HepG2 (cell line): ENCODE measurements around the gene FARSB. TPM values are rescaled to one million over a fixed set of nuclear protein-coding genes. Genes with fewer than 3 reads are reported as not detected.

Experiments used
- ATAC-seq: fragments of 200-7000 bp; cut with Tn5 transposase; 3 replicates; pipeline ENCODE4 v1.9.1; 2020; ENCODE audit warnings: mild to moderate bottlenecking, moderate library complexity
- BruUV-seq: library from RNA; stranded (reverse); fragments of 400-500 nt; replicated peaks from 2 replicates; lab custom pipeline; 2021; lab: Mats Ljungman, UMichigan
- CTCF ChIA-PET: fragments of 300-600 bp; formaldehyde crosslinking; extraction: SDS; loops from one replicate; lab custom pipeline; 2021; ENCODE audit warnings: low total read pairs, inconsistent platforms, low intra/inter-chr PET ratio; lab: Yijun Ruan, JAX
- POLR2A ChIA-PET: fragments of 350-600 bp; sonication (Branson Sonifier 250); formaldehyde crosslinking; loops from one replicate; lab custom pipeline; 2020; ENCODE audit warnings: antibody characterized with exemption, inconsistent platforms; lab: Yijun Ruan, JAX
- DNase-seq: peaks from one replicate; pipeline ENCODE4 v3.0.0-alpha.2; 2015; ENCODE audit warnings: low spot score
- FAIRE-seq: peaks from 3 replicates; lab custom pipeline; 2011; peaks lifted over from hg19 to GRCh38; lab: Jason Lieb, UNC
- H2AFZ ChIP-seq: one replicate; pipeline ENCODE4 v1.6.1; 2011; ENCODE audit warnings: low read length, inconsistent platforms
- H3K27ac ChIP-seq: fragments of 300-600 bp; 3 replicates; pipeline ENCODE4 v1.8.0; 2011; ENCODE audit warnings: mixed run types, mild to moderate bottlenecking, mixed read lengths, low read length, inconsistent platforms; ENCODE audit not compliant: insufficient read depth; ENCODE audit errors: extremely low read length
- H3K27me3 ChIP-seq, 2 experiments: fragments of 200-600 bp in 1 of 2; 2 replicates in 1 of 2; 3 replicates in 1 of 2; pipeline versions ENCODE4 v1.6.0 to v1.8.0; 2011; ENCODE audit warnings: low read length in 2 of 2, mild to moderate bottlenecking in 2 of 2, moderate library complexity in 2 of 2, inconsistent platforms in 1 of 2; ENCODE audit not compliant: insufficient read depth in 2 of 2, control insufficient read depth in 1 of 2
- H3K36me3 ChIP-seq, 2 experiments: fragments of 200-600 bp in 1 of 2; replicated peaks in 1 of 2; 2 replicates in 1 of 2; 3 replicates in 1 of 2; pipeline versions ENCODE4 v1.5.1 to v1.8.0; 2011; ENCODE audit warnings: low read length in 2 of 2, inconsistent platforms in 1 of 2; ENCODE audit not compliant: insufficient read depth in 2 of 2, control insufficient read depth in 1 of 2
- H3K4me1 ChIP-seq: 2 replicates; pipeline ENCODE4 v1.5.1; 2012; ENCODE audit warnings: low read length, inconsistent platforms; ENCODE audit not compliant: insufficient read depth
- H3K4me2 ChIP-seq: 2 replicates; pipeline ENCODE4 v1.6.0; 2011; ENCODE audit warnings: low read depth, low read length, inconsistent platforms
- H3K4me3 ChIP-seq, 3 experiments: fragments of 200-600 bp in 1 of 3; sonication (generic), shearing (Covaris generic) in 1 of 3; replicated peaks in 1 of 3; 2 replicates each; pipeline ENCODE4 v1.5.1; 2011 to 2016; ENCODE audit warnings: low read length in 3 of 3, inconsistent platforms in 2 of 3, low read depth in 2 of 3, mild to moderate bottlenecking in 2 of 3, control low read depth in 1 of 3, mixed read lengths in 1 of 3; ENCODE audit not compliant: insufficient read depth in 1 of 3
- H3K79me2 ChIP-seq: one replicate; pipeline ENCODE4 v1.6.1; 2011; ENCODE audit warnings: low read length, inconsistent platforms; ENCODE audit not compliant: insufficient read depth
- H3K9ac ChIP-seq: 2 replicates; pipeline ENCODE4 v1.6.0; 2011; ENCODE audit warnings: mild to moderate bottlenecking, low read depth, low read length, inconsistent platforms; ENCODE audit not compliant: insufficient read depth
- H3K9me3 ChIP-seq: 2 replicates; pipeline ENCODE4 v1.5.1; 2012; ENCODE audit warnings: mild to moderate bottlenecking, low read length
- H4K20me1 ChIP-seq: 2 replicates; pipeline ENCODE4 v1.6.0; 2011; ENCODE audit warnings: inconsistent platforms, mild to moderate bottlenecking, low read length, moderate library complexity; ENCODE audit not compliant: insufficient read depth
- GLI4 ChIP-seq: sonication (generic); formaldehyde crosslinking; IDR thresholded peaks from 2 replicates; pipeline ENCODE4 v1.5.1; 2020; ENCODE audit warnings: missing genetic modification reagents, mild to moderate bottlenecking, moderate library complexity, borderline replicate concordance
- RAD21 ChIP-seq: fragments of 450-650 bp; formaldehyde crosslinking; IDR thresholded peaks from 2 replicates; pipeline ENCODE4 v1.5.0; 2020; ENCODE audit warnings: mild to moderate bottlenecking
- RFXANK ChIP-seq: IDR thresholded peaks from 2 replicates; pipeline ENCODE4 v1.6.1; 2016
- SMYD3 ChIP-seq: sonication (generic); formaldehyde crosslinking; IDR thresholded peaks from 2 replicates; pipeline ENCODE4 v1.8.1; 2023; ENCODE audit warnings: mild to moderate bottlenecking, missing genetic modification reagents
- ZMYM2 ChIP-seq: sonication (generic); formaldehyde crosslinking; IDR thresholded peaks from 2 replicates; pipeline ENCODE4 v1.8.0; 2022; ENCODE audit warnings: mild to moderate bottlenecking, missing genetic modification reagents
- ZNF24 ChIP-seq: fragments of 450-650 bp; IDR thresholded peaks from 2 replicates; pipeline ENCODE4 v1.6.1; 2017; ENCODE audit warnings: antibody characterized with exemption, mild to moderate bottlenecking
- ZNF256 ChIP-seq: sonication (generic); formaldehyde crosslinking; conservative IDR thresholded peaks from 2 replicates; pipeline ENCODE4 v1.4.0; 2020; ENCODE audit warnings: missing genetic modification reagents
- ZNF264 ChIP-seq: sonication (generic); formaldehyde crosslinking; IDR thresholded peaks from 2 replicates; pipeline ENCODE4 v1.4.0; 2020; ENCODE audit warnings: missing genetic modification reagents
- ZNF790 ChIP-seq: sonication (generic); formaldehyde crosslinking; IDR thresholded peaks from 2 replicates; pipeline ENCODE4 v1.8.0; 2022; ENCODE audit warnings: missing genetic modification reagents, mild to moderate bottlenecking, borderline replicate concordance
- WGBS: methylation state at CpG from one replicate; pipeline ENCODE4 v1.1.6; 2017; ENCODE audit warnings: low lambda C conversion rate; 5-methylcytosine and 5-hydroxymethylcytosine counted together
- in situ Hi-C: cut with HindIII; loops from 2 replicates; pipeline ENCODE4 v1.10.0; 2017; ENCODE audit warnings: low pct_unique_long_range_greater_than_20kb; ENCODE audit not compliant: extremely low pct_ligation_motif_present
- intact Hi-C: fragments of 100-400 bp; cut with micrococcal nuclease; formaldehyde crosslinking; loops from one replicate; pipeline ENCODE4 v1.10.0; 2022; ENCODE audit not compliant: unreplicated experiment
- polyA plus RNA-seq, 8 experiments: library from polyadenylated mRNA; depleted of rRNA in 3 of 8; stranded (reverse) in 7 of 8; unstranded in 1 of 8; fragments of >200 nt; fragmentation: Illumina TruSeq in 4 of 8; extraction: Trizol in 4 of 8; gene quantifications; 2 replicates each; pipeline versions ENCODE4 v1.2.1 to v1.2.3, GENCODE V29; 2011 to 2016; ENCODE audit warnings: low read depth in 4 of 8, missing spikeins in 1 of 8, mixed read lengths in 1 of 8; ENCODE audit not compliant: insufficient read depth in 1 of 8
- total RNA-seq, 5 experiments: library from RNA; depleted of rRNA; stranded (reverse); fragments of >200 nt; fragmentation: Illumina TruSeq; extraction: Trizol; gene quantifications; 2 replicates each; pipeline ENCODE4 v1.2.3, GENCODE V29; 2016; ENCODE audit warnings: low read depth in 1 of 5
- TF ChIP-seq, protein P1 (sequence below): sonication (generic); formaldehyde crosslinking; IDR thresholded peaks from 2 replicates; pipeline ENCODE4 v1.4.0; 2020; ENCODE audit warnings: low read depth, mild to moderate bottlenecking, missing genetic modification reagents
- TF ChIP-seq, protein P2 (sequence below): sonication (generic); formaldehyde crosslinking; IDR thresholded peaks from 2 replicates; pipeline ENCODE4 v1.5.1; 2020; ENCODE audit warnings: mild to moderate bottlenecking, missing genetic modification reagents, moderate library complexity
- TF ChIP-seq, protein P3 (sequence below): sonication (generic); formaldehyde crosslinking; IDR thresholded peaks from 2 replicates; pipeline ENCODE4 v1.4.0; 2020; ENCODE audit warnings: mild to moderate bottlenecking, missing genetic modification reagents

The FARSB gene
- total and polyA plus RNA-seq, 2 of the 13 experiments (the other 11 are each of a cell fraction or from before 2014, with no cell fraction given): 23.3 to 45.9 TPM

DNA sequence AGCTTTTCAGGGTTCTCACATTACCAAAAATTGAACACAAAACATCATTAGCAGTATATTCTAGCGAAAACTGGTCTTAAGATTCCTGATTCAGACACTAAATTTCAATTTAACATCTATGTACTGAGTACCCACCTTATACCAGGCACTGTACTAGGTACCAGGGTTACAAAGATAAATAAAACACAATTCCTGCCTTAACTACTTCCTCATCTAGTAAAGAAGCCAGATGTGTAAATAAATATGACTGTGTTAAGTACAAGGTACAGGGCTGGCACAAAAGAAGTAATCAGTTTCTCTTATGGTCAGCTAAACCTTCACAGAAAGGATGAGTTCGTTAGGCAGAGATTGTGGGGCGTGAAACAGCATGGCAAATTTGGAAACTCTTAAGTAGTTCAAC is 6.1 kb downstream of the FARSB start:
- POLR2A ChIA-PET: no interaction called here
- Histone ChIP-seq H3K4me2 (no peak overlapping the region), H3K27me3 (no peaks in the 10 kb centered on the region), H3K27ac (no peak overlapping the region), H2AFZ (no peak overlapping the region), H3K4me1 (peaks cover 30% of the 10 kb centered on the region), H3K4me3 (no peak overlapping the region), H4K20me1 (no peaks in the 10 kb centered on the region), H3K9ac (no peak overlapping the region), H3K36me3 (peaks cover 7 to 33% of the 10 kb centered on the region in 2 experiments), H3K79me2 (peaks cover 55% of the 10 kb centered on the region)
- ATAC-seq (no peak), DNase-seq (no peak), FAIRE-seq (no peak)
- CTCF ChIA-PET: no interaction called here
- 96% methylated on average over 3 of the region's 3 CpGs for WGBS
- no TSS peak for BruUV-seq
- in situ Hi-C loops (no loop called here), intact Hi-C loops (no loop called here)
- peak; percentile 59; the same call in 1 of the 2 replicates for TF ChIP-seq ZNF24
- TF ChIP-seq GLI4 (CRISPR knock-in tag): no peak
- TF ChIP-seq, all 625 proteins: peak for 1
- no peaks in the 10 kb centered on the region for H3K9me3 ChIP-seq

DNA sequence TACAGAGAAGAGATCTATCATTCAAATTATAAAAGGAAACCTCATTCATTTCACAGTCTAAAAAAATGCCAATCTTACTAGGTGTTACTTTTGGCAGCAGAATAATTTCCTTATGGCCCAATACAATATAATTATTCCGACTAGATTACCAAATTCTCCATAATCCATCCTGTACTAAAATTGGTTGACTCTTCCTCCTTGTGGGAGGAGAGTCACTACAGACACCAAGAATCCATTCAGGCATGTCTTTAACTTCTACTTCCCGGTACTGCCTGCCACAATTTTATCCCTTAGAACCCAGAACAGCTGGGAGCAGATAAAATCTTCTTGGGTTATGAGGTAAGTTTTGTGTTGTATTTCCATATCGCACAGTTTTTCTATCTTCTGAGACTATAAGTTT is 9.9 kb downstream of the FARSB start:
- Histone ChIP-seq H3K4me3 (no peak overlapping the region), H3K27me3 (no peaks in the 10 kb centered on the region), H3K4me1 (peaks cover 10% of the 10 kb centered on the region; the same call in 1 of the 2 replicates), H2AFZ (no peak overlapping the region), H3K27ac (no peak overlapping the region), H3K9ac (no peak overlapping the region), H3K79me2 (peaks cover 19% of the 10 kb centered on the region), H3K9me3 (no peaks in the 10 kb centered on the region), H3K36me3 (peaks cover 11 to 51% of the 10 kb centered on the region in 2 experiments), H4K20me1 (no peaks in the 10 kb centered on the region), H3K4me2 (no peak overlapping the region)
- BruUV-seq: no TSS peak
- DNase-seq: no peak
- 95% methylated on average over 3 of the region's 3 CpGs for WGBS
- ChIA-PET POLR2A (no interaction called here), CTCF (no interaction called here)
- ATAC-seq: no peak
- in situ Hi-C loops: no loop called here
- no peak for FAIRE-seq
- intact Hi-C loops: no loop called here
- no peak for TF ChIP-seq ZNF264 (CRISPR knock-in tag)
- TF ChIP-seq RAD21 (CRISPR knock-in tag): no peak
- TF ChIP-seq ZMYM2 (CRISPR knock-in tag): no peak
- TF ChIP-seq, protein P1, sequence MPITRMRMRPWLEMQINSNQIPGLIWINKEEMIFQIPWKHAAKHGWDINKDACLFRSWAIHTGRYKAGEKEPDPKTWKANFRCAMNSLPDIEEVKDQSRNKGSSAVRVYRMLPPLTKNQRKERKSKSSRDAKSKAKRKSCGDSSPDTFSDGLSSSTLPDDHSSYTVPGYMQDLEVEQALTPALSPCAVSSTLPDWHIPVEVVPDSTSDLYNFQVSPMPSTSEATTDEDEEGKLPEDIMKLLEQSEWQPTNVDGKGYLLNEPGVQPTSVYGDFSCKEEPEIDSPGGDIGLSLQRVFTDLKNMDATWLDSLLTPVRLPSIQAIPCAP (CRISPR knock-in tag): no peak
- TF ChIP-seq ZNF256: no peak
- TF ChIP-seq SMYD3 (CRISPR knock-in tag): no peak
- TF ChIP-seq, protein P2, sequence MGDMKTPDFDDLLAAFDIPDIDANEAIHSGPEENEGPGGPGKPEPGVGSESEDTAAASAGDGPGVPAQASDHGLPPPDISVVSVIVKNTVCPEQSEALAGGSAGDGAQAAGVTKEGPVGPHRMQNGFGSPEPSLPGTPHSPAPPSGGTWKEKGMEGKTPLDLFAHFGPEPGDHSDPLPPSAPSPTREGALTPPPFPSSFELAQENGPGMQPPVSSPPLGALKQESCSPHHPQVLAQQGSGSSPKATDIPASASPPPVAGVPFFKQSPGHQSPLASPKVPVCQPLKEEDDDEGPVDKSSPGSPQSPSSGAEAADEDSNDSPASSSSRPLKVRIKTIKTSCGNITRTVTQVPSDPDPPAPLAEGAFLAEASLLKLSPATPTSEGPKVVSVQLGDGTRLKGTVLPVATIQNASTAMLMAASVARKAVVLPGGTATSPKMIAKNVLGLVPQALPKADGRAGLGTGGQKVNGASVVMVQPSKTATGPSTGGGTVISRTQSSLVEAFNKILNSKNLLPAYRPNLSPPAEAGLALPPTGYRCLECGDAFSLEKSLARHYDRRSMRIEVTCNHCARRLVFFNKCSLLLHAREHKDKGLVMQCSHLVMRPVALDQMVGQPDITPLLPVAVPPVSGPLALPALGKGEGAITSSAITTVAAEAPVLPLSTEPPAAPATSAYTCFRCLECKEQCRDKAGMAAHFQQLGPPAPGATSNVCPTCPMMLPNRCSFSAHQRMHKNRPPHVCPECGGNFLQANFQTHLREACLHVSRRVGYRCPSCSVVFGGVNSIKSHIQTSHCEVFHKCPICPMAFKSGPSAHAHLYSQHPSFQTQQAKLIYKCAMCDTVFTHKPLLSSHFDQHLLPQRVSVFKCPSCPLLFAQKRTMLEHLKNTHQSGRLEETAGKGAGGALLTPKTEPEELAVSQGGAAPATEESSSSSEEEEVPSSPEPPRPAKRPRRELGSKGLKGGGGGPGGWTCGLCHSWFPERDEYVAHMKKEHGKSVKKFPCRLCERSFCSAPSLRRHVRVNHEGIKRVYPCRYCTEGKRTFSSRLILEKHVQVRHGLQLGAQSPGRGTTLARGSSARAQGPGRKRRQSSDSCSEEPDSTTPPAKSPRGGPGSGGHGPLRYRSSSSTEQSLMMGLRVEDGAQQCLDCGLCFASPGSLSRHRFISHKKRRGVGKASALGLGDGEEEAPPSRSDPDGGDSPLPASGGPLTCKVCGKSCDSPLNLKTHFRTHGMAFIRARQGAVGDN: no peak
- TF ChIP-seq ZNF790 (CRISPR knock-in tag): no peak
- TF ChIP-seq, protein P3, sequence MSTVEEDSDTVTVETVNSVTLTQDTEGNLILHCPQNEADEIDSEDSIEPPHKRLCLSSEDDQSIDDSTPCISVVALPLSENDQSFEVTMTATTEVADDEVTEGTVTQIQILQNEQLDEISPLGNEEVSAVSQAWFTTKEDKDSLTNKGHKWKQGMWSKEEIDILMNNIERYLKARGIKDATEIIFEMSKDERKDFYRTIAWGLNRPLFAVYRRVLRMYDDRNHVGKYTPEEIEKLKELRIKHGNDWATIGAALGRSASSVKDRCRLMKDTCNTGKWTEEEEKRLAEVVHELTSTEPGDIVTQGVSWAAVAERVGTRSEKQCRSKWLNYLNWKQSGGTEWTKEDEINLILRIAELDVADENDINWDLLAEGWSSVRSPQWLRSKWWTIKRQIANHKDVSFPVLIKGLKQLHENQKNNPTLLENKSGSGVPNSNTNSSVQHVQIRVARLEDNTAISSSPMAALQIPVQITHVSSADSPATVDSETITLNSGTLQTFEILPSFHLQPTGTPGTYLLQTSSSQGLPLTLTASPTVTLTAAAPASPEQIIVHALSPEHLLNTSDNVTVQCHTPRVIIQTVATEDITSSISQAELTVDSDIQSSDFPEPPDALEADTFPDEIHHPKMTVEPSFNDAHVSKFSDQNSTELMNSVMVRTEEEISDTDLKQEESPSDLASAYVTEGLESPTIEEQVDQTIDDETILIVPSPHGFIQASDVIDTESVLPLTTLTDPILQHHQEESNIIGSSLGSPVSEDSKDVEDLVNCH (CRISPR knock-in tag): no peak
- TF ChIP-seq RFXANK: no peak
